GM10248 (cell line): Measurements from ENCODE around the gene TEX29.

ENCODE experiments used
- CTCF ChIA-PET: fragments of 300-600 bp; sonication (Branson Sonifier 250); formaldehyde crosslinking; extraction: SDS; loops from one replicate; lab custom pipeline; 2021; ENCODE audit warnings: antibody characterized with exemption; lab: Yijun Ruan, JAX
- POLR2A ChIA-PET: fragments of 350-650 bp; sonication (Branson Sonifier 250); formaldehyde crosslinking; extraction: SDS; loops from one replicate; lab custom pipeline; 2020; ENCODE audit warnings: antibody characterized with exemption; lab: Yijun Ruan, JAX
- DNase-seq: peaks from one replicate; pipeline ENCODE4 v3.0.0; 2012; ENCODE audit errors: extremely low spot score
- CTCF ChIP-seq: IDR thresholded peaks from 2 replicates; pipeline ENCODE4 v1.5.1; 2012; ENCODE audit warnings: mild to moderate bottlenecking, low read depth; ENCODE audit errors: extremely low read depth, missing control alignments, control extremely low read depth

TEX29 gene

GRCh38 chr13:111368091-111368490, 47.6 kb downstream of the TEX29 start:
- no peak for DNase-seq
- POLR2A ChIA-PET, result no interaction called here
- no peak for TF ChIP-seq CTCF
- CTCF ChIA-PET, result no interaction called here

GRCh38 chr13:111370147-111370546, 49.7 kb downstream of the TEX29 start:
- no peak for TF ChIP-seq CTCF
- no peak for DNase-seq
- ChIA-PET POLR2A (no interaction called here), CTCF (no interaction called here)

GRCh38 chr13:111370570-111371535, 50.4 kb downstream of the TEX29 start:
- no peak for TF ChIP-seq CTCF
- DNase-seq, result no peak
- POLR2A ChIA-PET, result no interaction called here
- CTCF ChIA-PET, result no interaction called here

GRCh38 chr13:111371720-111372119, 51.3 kb downstream of the TEX29 start:
- CTCF ChIA-PET, result no interaction called here
- no peak for DNase-seq
- TF ChIP-seq CTCF, result no peak
- POLR2A ChIA-PET, result no interaction called here

GRCh38 chr13:111372651-111373425, 52.4 kb downstream of the TEX29 start:
- no peak for DNase-seq
- TF ChIP-seq CTCF, result no peak
- CTCF ChIA-PET, result no interaction called here
- POLR2A ChIA-PET, result no interaction called here

- POLR2A ChIA-PET, result no interaction called here
- TF ChIP-seq CTCF, result no peak
- CTCF ChIA-PET, result no interaction called here
- no peak for DNase-seq
Measured at GRCh38 chr13:111373486-111373885, 53.0 kb downstream of the TEX29 start.
